ENCODE measurements around the gene FUCA2. TPM values are rescaled to one million over a fixed set of nuclear protein-coding genes. Genes with fewer than 3 reads are reported as not detected.
A peak's percentile ranks its signal among the peaks of the same experiment; 100 is the strongest.

Gene FUCA2, protein sequence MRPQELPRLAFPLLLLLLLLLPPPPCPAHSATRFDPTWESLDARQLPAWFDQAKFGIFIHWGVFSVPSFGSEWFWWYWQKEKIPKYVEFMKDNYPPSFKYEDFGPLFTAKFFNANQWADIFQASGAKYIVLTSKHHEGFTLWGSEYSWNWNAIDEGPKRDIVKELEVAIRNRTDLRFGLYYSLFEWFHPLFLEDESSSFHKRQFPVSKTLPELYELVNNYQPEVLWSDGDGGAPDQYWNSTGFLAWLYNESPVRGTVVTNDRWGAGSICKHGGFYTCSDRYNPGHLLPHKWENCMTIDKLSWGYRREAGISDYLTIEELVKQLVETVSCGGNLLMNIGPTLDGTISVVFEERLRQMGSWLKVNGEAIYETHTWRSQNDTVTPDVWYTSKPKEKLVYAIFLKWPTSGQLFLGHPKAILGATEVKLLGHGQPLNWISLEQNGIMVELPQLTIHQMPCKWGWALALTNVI
- total RNA-seq = 64.7 TPM
- long read RNA-seq, transcript FUCA2-201 (7 exons, 2,356 nt) = major isoform, 314 of 362 reads
- long read RNA-seq, partial matches to known transcripts = 22 of 362 reads
- long read RNA-seq, other reads (novel, unspliced or antisense) = 26 of 362 reads

DNA sequence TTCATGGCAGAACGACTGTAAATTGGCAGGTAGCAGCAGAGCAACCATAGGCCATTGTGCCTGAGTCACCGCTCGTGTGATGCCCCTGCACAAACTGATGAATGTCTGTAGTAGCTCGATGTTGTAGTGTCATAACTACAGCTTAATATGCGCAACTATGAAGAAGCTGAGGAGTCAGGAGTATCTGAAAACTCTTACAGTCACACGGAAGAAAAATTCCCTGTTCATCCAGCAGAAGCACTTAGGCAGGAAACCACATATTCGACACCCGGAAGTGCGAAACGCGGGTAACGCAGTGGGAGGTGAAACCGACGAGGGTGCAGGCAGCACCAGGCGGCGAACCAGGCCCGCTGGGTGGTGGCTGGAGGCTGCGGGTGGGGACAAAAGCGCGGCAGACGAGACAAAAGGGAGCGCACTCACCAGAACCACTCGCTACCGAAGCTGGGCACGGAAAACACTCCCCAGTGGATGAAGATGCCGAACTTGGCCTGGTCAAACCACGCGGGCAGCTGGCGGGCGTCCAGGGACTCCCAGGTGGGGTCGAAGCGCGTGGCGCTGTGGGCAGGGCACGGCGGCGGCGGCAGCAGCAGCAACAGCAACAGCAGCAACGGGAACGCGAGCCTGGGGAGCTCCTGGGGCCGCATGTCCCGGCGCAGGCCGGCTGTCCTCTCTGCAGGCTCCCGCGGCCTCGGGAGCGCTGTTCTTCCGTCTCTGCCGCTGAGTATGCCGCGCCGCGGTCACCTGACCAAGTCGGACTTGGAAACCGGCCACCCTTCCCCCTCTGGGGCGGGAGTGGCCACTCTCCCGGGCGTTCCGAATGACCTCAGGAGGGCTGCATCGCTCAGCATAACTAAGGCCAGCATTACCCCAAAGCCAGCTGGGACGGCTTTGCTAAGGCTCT lies at the start of gene FUCA2:
Gene FUCA2, minus strand, starts transcription at position 730 of the 901 bp plus-strand sequence. Its CDS starts 86 bp downstream, at position 644.
- peak; percentile 98 for DNase-seq (ENCODE audit: low spot score)

DNA sequence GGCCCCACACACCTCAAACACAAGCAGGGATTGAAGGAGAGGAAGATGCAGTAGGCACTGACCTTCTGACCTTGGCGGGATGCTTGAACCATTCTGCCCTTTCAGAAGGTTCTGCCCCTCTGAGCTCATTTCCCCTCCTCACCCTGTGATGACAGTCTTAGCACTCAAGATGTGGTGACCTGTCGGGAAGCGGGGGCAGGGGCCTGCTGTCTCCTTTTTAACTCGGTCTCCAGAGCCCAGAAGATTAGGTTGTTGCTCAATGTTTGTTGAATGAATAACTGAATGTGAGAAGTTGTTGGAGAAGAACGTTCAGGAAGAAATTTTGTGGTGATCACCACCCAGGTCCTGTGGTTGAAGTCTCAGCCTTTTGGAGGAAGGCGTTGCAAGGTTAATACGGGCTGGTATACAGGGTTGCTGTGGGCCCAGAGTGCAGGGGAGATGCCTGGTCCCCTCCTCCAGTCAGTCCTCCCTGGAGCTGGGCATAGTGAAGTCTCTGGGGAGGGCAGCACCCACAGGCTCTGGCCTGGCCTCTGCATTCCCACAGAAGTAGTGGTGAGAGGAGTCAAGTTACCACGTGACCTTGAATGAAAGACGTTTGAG lies 49.7 kb upstream of the FUCA2 start:
- DNase-seq (ENCODE audit: low spot score) = no peak

DNA sequence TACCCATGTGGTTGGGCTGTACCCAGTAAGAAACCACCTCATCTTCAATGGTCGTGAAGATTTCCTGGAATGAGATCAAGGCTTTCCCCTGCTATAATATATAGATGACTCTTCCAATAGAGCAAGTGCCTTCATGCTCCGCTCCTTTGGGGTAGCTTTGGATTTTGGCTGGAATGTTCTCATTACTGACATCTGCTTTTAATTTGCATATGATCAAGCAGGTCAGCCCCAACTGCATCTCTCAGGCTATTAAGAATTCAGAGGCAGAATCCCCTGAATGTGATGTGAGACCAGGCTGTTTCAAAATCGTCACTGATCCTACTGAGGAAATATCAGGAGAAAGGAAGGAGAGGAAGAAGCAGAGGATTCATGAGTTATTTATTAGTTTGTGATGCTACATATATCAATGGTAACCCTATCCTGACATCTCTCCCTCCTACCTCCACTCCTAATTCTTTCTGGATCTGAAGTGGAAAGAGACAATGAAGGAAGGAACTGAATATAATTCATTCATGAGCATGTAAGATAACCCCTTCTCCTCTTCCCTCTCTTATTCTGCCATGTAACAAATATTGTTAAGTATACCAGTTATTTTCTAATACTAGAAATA lies 47.6 kb upstream of the FUCA2 start:
- DNase-seq (ENCODE audit: low spot score) = no peak

DNA sequence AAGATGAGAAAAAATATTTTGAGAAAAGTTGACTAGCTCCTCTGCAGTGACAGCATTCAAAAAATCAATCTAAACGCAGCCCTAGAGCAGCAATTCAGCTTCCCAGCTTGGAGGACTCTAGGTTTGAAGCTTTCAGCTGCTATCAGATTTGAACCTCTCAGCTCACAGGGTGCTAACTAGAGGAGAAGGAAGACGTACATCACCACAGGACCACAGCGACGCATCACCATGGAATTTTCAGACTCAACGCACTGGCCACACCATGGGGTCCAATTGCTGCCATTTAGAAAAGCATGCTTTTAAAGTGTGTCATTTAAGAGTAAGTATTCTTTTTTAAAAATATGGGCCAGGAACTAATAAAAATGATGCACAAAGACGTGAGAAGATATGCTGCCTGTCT lies 45.0 kb upstream of the FUCA2 start:
- DNase-seq (ENCODE audit: low spot score) = no peak

DNA sequence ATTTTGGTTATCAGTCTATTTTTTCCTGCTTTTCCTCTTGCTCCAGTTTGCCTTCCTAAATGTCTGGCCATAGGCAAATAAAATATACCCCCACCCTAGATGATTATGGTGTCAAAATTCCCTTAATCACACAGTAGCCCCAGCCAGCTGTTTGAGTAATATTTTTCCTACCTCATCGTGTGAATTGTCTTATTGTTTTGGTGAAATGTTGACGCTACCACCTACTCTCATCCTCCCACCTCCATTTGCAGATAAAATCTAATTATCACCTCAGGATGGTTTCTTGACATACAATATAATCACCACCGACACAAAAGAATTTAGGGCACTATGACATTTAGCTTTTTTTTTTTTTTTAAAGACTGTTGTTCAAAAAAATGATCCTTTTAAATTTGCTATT lies 44.1 kb upstream of the FUCA2 start:
- DNase-seq (ENCODE audit: low spot score) = no peak

DNA sequence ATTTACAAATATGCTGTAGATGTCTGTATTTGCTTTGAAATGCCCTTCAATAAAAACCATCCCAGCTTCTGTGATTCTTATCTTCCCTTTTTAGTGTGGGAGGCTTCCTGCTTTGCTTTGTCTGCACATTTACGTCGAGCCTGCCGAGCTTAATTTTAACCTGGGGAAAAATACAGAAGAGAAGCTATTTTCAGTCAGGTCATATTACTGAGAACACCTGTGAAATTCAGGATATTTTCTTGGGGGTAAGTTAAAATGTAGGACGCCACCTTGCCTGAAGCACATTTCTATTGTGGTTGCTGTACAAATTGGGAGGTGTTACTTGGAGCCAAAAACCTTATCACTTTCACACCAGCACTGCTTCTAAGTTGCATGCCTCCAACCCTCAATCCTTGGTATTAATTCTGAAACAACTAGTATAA lies 43.6 kb upstream of the FUCA2 start:
- DNase-seq (ENCODE audit: low spot score) = no peak

DNA sequence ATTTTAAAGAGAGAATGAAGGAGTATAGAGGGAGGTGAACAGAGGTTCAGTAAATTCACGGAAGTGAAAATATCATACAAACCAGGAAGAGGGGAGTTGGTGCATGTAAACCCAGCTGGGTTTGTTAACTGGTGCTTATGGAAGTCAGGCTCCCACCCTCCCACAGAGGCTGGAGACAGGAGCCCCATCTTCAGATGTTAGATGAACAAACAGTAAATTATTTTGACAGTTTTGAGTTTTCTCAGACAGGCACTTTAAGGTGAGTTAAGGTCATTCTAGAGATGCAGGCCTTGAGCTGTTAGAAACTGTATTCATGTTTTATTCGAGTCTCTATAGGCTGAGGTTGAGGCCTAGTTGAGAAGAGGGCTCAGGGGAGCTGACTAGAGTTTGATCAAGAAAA lies 41.8 kb upstream of the FUCA2 start:
- no peak for DNase-seq (ENCODE audit: low spot score)

DNA sequence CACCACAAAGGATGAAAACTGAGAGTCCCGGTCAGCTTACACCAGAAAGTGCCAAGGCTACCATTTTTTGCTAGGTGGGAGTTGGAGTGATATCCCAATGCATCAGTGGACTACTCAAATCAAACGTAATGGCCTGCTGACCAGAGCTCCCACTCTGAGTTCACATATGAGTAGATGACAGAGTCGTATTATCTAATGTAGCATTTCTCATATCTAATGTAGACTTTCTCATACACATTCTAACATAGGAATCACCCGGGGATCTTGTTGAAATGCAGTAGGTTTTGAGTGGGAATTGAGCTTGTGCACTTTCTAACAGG lies 38.4 kb upstream of the FUCA2 start:
- no peak for DNase-seq (ENCODE audit: low spot score)

DNA sequence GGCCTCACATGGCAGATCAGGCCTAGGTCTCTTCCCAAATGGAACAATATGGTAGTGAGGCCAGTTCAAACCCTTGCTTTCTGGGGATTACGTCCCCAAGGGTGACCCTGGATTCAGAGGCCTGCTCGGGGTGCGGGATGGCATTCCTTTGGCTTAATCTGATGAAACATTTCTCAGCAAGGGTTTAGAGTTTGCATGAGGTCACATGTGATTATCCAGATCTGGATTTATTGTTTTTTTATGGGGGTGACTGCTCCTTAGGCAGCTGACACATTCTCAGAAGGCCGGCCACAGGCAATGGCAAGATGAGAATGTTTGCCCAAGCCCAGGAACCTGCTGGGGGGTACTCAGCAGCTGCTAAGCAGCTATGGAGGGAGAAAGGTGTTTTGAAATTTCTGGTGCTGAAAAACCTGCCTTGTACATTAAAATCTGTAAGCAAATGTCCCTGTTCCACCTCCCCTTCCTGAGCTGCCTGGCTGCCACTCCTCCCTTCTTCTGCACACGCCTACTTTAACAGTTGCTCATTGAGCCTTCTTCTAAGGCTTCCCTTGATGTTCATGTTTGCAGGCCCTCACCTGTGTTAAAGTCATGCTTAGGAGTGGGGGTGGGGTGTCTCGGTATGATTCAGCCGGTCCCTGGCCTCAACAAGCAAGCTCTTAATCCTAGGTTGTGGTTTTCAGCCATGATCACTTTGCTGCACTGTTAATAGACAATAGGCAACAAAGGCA lies 37.9 kb upstream of the FUCA2 start:
- no peak for DNase-seq (ENCODE audit: low spot score)

DNA sequence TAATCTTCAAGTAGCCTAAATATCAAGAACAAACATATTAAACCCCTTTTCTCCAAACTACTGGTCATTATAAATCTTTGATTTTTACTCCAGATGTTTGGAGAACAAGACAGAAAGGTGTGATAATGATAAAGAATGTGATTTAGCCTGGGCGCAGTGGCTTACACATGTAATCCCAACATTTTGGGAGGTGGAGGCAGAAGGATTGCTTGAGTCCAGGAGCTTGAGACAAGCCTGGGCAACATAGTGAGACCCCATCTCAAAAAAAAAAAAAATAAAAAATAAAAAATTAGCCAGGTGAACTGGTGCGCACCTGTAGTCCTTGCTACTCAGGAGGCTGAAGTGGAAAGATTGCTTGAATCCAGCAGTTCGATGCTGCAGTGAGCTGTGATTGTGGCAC lies 35.1 kb upstream of the FUCA2 start:
- DNase-seq (ENCODE audit: low spot score) = no peak

DNA sequence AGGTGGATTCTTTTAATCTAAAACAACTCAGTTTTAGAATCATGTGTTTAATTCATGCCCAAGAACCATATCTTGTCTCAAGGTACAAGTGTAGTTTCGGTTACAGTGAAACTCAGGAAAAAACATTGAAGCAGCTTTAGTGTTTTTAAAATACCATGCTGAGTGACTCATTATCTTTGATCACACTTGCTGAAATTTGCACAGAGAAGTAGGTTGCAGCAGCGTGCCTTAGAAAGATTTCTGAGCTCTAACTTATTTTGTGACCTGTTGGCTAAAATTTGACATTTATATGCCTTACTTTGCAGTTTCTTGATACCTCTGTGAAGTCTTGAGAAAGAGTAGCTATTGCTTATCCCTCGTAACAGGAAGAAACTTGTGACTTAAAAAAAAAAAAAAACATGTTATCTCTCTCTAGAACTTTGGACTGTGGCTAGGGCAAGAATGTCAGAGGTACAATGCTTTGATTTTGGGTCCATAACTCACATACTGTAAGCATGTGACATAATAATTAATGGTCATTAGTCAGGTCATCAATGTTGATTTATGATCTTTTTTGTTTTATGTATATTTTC lies 34.5 kb upstream of the FUCA2 start:
- DNase-seq (ENCODE audit: low spot score) = no peak

DNA sequence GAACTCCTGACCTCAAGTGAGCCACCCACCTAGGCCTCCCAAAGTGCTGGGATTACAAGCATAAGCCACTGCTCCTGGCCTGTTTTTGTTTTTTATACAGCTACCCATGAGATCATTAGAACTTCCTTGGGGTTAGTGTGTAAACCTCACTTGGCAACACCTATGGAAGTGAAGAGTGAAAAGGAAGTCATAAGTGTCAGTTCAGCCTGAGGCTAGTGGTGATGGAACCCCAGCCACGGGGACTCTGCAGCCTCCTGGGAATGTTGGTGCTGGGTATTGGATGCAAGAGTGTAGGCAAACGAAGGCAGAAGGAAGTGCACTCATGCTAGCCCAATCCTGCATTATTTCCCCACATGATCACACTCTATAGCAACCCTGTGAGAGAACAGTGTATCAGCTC lies 33.6 kb upstream of the FUCA2 start:
- no peak for DNase-seq (ENCODE audit: low spot score)

DNA sequence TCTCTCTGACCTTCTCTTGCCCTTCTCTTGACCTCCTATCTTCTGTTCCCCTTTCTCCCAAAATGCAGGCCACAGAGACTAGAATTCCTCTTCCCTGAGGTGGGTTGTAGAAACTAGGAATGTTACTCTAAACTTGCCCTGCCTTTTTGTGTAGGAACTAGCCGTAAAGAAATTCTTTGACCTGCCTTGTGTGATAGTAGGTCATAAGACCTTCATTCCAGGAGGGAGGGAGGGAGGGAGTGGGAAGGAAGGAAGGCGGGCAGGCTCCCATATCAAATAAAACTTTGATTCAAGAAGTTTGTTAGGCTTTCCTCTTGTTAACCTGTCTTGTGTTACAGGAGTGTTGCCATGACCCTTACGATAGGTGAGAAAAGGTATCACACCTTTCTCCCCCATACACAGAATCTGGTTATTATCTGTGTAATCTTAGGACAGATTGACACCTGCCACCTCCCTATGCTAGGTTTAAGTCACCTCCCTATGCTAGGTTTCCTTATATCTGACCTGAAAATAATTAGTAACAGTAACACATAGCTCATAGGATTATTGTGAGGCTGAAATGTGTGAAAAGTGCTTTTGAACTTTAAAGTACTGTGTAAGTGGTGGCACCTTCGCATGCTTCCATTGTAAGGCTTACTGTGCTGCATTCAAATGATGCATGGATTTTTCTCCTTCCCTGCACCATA lies 32.6 kb upstream of the FUCA2 start:
- DNase-seq (ENCODE audit: low spot score) = no peak

DNA sequence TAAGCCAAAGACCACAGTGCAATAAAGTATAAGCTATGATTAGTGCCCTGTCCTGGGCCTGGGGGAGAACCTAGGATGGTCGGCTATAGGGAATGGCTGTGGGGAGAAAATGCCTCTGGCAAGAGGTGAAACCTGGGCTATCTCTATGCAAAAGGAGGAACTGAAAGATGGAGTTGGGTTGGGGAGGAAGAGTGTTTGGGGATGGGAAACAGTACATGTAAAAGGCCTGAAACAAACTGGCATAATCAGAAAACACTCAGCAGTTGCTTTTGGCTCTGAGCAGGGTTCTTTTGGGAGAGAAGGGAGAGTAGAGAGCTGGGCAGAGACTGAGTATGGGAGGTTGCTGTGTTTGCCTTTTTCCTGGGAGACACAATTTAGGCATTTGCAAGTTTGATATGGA lies 31.9 kb upstream of the FUCA2 start:
- no peak for DNase-seq (ENCODE audit: low spot score)

DNA sequence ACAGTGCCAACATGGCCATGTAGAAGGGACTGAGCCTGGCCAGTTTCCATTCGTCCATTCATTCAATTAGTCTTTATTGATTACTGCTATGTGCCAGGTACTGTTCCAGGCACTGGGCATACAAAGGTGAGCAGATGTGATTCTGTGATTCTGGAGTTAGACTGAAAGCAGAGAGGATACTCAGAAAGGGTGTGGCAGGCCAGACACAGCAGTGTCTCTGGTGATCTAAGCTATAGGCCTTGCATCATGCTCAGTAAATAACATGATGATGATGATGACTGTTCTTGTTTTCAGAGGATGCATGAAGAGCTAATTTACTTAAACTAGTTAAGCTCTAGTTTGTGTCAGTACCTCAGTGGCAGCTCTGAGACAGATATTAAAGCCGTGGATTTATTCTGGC lies 31.4 kb upstream of the FUCA2 start:
- no peak for DNase-seq (ENCODE audit: low spot score)

DNA sequence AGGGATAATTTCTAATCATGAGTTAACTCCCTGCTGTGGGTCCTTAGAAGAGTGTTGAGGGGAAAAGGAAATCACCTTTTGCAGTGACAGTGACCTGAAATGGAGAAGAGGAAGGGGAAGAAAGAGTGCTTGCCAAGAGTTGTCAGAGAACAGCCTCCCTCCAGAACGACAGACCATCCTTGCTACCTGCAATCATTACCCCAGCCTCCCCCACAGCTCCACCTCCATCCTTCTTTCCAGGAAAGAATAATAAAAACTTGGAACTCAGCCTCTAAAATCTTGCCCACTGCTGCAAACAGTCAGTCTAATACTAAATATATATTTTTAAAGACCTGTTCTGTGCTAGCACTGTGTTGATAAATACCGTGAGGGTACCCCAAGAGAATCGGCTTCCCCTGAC lies 28.7 kb upstream of the FUCA2 start:
- DNase-seq (ENCODE audit: low spot score) = no peak

DNA sequence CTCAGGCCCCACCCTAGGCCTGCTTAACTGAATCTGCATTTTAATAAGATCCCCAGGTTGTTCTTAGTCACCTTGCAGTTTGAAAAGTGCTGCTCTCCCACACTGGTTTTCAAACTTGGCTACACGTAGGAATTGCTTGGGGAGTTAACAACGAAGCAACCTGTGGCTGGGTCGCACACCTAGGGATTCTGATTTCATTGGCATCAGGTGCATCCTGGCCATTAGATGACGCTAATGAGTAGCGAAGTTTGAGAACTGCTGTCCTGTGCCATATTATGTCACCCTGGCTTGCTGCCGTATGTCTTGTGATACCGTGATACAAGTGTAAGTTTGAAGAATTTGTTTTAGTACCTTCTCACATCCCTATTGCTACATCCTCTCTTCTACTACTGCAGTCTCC lies 28.2 kb upstream of the FUCA2 start:
- no peak for DNase-seq (ENCODE audit: low spot score)

DNA sequence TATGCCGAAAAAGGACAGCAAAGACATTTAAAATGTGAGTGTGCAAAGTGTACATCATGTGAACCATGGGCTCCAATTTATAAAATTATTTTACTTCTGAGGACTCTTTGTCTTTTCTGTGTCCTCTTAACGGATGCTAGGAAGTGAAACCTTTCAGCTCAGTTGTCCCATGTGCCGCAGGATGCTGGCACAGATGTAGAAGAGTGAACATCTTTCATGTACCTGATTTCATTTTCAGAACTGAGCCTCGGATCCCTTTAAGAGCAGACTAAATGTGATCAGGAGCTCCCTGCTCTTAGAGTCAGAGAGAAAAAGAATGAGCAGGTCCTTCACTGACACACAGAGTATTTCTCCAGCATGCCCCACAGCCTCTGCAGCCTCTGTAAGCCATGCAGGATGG lies 27.6 kb upstream of the FUCA2 start:
- DNase-seq (ENCODE audit: low spot score) = no peak

DNA sequence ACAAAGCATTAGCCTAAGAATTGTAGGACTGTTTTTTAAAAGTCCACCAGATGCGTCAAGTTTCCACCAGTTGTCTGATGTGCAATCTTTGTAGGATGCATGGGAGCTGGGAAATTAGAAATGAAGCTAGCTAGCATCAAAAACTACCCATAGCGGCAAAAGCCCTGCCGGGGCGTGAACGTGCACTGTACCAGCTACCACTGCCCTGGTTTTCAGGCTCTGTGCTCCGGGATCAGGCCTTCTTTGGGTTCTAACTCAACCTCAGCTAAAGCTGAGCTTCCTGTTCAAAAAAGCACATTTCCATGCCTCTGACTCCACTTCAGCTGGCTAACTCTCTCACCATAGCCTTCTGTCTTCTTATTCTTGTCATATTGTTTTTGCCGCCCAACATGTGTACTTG lies 26.9 kb upstream of the FUCA2 start:
- no peak for DNase-seq (ENCODE audit: low spot score)
